GM12878 (cell line): ENCODE results near the gene SHH.

Experiments
- ATF3 ChIP-seq: IDR thresholded peaks from 2 replicates; pipeline ENCODE4 v1.6.1; 2011; ENCODE audit warnings: low read depth, mild to moderate bottlenecking, low read length, moderate library complexity, borderline replicate concordance; ENCODE audit errors: extremely low read depth
- EZH2 ChIP-seq: IDR thresholded peaks from 2 replicates; pipeline ENCODE4 v1.6.1; 2012; ENCODE audit warnings: low read depth, mild to moderate bottlenecking, control low read depth, inconsistent platforms, low read length, borderline replicate concordance; ENCODE audit not compliant: control insufficient read depth
- MAX ChIP-seq: IDR thresholded peaks from 2 replicates; pipeline ENCODE4 v1.6.1; 2012; ENCODE audit warnings: low read depth, low read length, improper control_type of control experiment
- SMC3 ChIP-seq: IDR thresholded peaks from 2 replicates; pipeline ENCODE4 v1.6.1; 2011; ENCODE audit warnings: low read length, improper control_type of control experiment, borderline replicate concordance
- SP1 ChIP-seq: IDR thresholded peaks from one replicate; pipeline ENCODE4 v1.6.1; 2011; ENCODE audit warnings: low read depth, low read length
- TAF1 ChIP-seq: IDR thresholded peaks from 2 replicates; pipeline ENCODE4 v1.6.1; 2011; ENCODE audit warnings: mild to moderate bottlenecking, low read depth, low read length, borderline replicate concordance
- TF ChIP-seq, protein P1 (sequence below), 3 experiments: IDR thresholded peaks in 2 of 3; conservative IDR thresholded peaks in 1 of 3; 2 replicates each; pipeline ENCODE4 v1.5.1; 2011; ENCODE audit warnings: low read depth in 3 of 3, low read length in 3 of 3, mild to moderate bottlenecking in 3 of 3, control low read depth in 2 of 3, moderate library complexity in 2 of 3, inconsistent platforms in 1 of 3, mixed read lengths in 1 of 3; ENCODE audit not compliant: control insufficient read depth in 2 of 3, insufficient read depth in 1 of 3; ENCODE audit errors: extremely low read depth in 1 of 3

- TF ChIP-seq MAX = no peak
- no peak for TF ChIP-seq ATF3
- TF ChIP-seq EZH2 = no peak
- TF ChIP-seq, protein P1, sequence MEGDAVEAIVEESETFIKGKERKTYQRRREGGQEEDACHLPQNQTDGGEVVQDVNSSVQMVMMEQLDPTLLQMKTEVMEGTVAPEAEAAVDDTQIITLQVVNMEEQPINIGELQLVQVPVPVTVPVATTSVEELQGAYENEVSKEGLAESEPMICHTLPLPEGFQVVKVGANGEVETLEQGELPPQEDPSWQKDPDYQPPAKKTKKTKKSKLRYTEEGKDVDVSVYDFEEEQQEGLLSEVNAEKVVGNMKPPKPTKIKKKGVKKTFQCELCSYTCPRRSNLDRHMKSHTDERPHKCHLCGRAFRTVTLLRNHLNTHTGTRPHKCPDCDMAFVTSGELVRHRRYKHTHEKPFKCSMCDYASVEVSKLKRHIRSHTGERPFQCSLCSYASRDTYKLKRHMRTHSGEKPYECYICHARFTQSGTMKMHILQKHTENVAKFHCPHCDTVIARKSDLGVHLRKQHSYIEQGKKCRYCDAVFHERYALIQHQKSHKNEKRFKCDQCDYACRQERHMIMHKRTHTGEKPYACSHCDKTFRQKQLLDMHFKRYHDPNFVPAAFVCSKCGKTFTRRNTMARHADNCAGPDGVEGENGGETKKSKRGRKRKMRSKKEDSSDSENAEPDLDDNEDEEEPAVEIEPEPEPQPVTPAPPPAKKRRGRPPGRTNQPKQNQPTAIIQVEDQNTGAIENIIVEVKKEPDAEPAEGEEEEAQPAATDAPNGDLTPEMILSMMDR (IDR thresholded peaks at IDR 0.05 in 2 of 3, conservative IDR thresholded peaks at IDR 0.05 in 1 of 3; ENCODE audit: control insufficient read depth in 2 of 3, extremely low read depth in 1 of 3, insufficient read depth in 1 of 3, low read depth in 3 of 3, low read length in 3 of 3) = no peak
- TF ChIP-seq SMC3 = no peak
- no peak for TF ChIP-seq SP1
- no peak for TF ChIP-seq TAF1
These were observed 36.6 kb downstream of the SHH start for GRCh38 chr7:155775691-155776090.
